Measurements from ENCODE around the gene PTPRR.

PTPRR gene

GRCh38 chr12:70640901-70641300, 279.6 kb downstream of the PTPRR start:
- Mint-ChIP-seq H3K36me3 (ENCODE audit: low read depth) (no peaks in the 10 kb centered on the region), H3K27ac (no peak overlapping the region), H3K9me3 (no peaks in the 10 kb centered on the region), H3K4me1 (peaks cover 5% of the 10 kb centered on the region), H3K4me3 (no peak overlapping the region), H3K27me3 (ENCODE audit: low read depth) (peaks cover 9% of the 10 kb centered on the region)
- no peak for TF ChIP-seq CTCF (IDR thresholded peaks at IDR 0.05; ENCODE audit: unreplicated experiment in 3 of 3)

DNA sequence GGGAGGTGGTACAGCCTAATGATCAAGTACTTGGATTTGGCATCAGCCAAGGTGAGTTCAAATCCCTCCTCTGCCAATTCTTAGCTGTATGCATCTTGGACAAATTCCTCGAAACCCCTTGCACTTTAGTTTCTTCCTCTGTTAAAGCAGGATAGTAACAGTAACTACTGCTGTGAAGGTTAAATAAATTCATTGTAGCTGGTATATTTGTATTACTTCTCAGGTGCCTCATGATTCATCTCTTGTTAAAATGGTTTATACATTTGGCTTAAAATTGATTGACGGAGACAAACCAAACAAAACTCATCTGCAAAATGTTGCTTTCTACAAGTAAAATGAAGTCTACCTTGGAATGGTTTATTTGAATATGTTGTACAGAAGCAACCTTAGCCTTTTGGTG, 281.0 kb downstream of the PTPRR start:
- Mint-ChIP-seq H3K4me3 (no peak overlapping the region), H3K36me3 (ENCODE audit: low read depth) (no peaks in the 10 kb centered on the region), H3K9me3 (no peaks in the 10 kb centered on the region), H3K27me3 (ENCODE audit: low read depth) (peaks cover 9% of the 10 kb centered on the region), H3K27ac (no peak overlapping the region), H3K4me1 (no peaks in the 10 kb centered on the region)
- TF ChIP-seq CTCF (IDR thresholded peaks at IDR 0.05; ENCODE audit: unreplicated experiment in 3 of 3) = no peak

- Mint-ChIP-seq H3K27ac (no peak overlapping the region), H3K9me3 (no peaks in the 10 kb centered on the region), H3K4me3 (no peak overlapping the region), H3K4me1 (no peaks in the 10 kb centered on the region), H3K27me3 (ENCODE audit: low read depth) (peaks cover 9% of the 10 kb centered on the region), H3K36me3 (ENCODE audit: low read depth) (no peaks in the 10 kb centered on the region)
- TF ChIP-seq CTCF (IDR thresholded peaks at IDR 0.05; ENCODE audit: unreplicated experiment in 3 of 3) = no peak
These were observed 281.7 kb downstream of the PTPRR start for GRCh38 chr12:70638639-70639360.

DNA sequence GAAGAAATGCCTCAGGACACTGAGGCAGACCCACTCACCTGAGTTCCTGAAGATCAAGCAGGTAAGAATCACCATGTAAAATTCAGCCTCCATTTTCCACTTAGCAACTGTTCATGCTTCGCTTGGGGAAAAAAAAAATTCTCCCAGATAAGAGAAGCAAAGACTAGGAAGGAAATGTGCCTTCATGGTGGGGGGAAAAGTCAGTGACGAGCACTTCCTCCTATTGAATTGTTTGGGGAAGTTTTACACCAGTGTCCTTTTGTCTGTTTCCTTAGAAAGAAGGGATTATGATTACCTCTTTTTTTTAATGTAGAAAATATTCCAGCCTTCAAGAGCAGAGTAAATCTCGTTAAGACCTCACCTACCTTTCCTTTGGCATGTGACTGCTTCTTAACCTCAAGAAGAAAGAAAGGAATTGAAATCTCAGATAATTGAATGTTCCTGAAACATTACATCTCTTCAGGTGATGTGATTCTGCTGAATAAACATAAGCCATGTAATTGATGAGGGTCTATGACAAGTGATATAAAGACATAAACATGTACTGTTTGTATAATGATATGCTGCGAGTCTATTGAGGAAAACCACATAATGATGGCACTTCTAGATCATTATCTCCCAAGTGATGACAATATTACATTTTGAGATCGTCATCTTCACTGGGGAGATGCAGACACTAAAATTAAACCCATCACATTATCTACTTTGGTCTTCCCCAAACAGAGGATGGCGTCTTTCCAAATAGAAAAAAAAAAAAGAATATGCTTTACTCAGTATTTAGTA, 283.0 kb downstream of the PTPRR start, which contains the start of gene PTPRB:
Gene PTPRB (minus strand): TSS at position 127 of the 783 bp plus-strand sequence. CDS start 34 bp downstream, at position 93.
- no peak within 1 kb of the TSS for H3K4me3 Mint-ChIP-seq
- no peak within 1 kb of the TSS for H3K27ac Mint-ChIP-seq
- H3K4me1 Mint-ChIP-seq = no peaks in the 10 kb centered on the region
- H3K36me3 Mint-ChIP-seq (ENCODE audit: low read depth) = no peaks in the 10 kb centered on the region
- no peak for TF ChIP-seq CTCF (IDR thresholded peaks at IDR 0.05; ENCODE audit: unreplicated experiment in 3 of 3)
- H3K9me3 Mint-ChIP-seq = no peaks in the 10 kb centered on the region
- peaks cover 9% of the 10 kb centered on the region for H3K27me3 Mint-ChIP-seq (ENCODE audit: low read depth)

- Mint-ChIP-seq H3K9me3 (no peaks in the 10 kb centered on the region), H3K27me3 (ENCODE audit: low read depth) (peaks cover 9% of the 10 kb centered on the region), H3K27ac (no peak overlapping the region), H3K4me1 (no peaks in the 10 kb centered on the region), H3K36me3 (ENCODE audit: low read depth) (no peaks in the 10 kb centered on the region), H3K4me3 (no peak overlapping the region)
- no peak for TF ChIP-seq CTCF (IDR thresholded peaks at IDR 0.05; ENCODE audit: unreplicated experiment in 3 of 3)
These were observed 284.8 kb downstream of the PTPRR start for GRCh38 chr12:70635755-70636154.

Measured in nephron (organoid).